ENCODE measurements around the gene ACMSD. TPM values are rescaled to one million over a fixed set of nuclear protein-coding genes. Genes with fewer than 3 reads are reported as not detected.

Gene ACMSD
- total and polyA plus RNA-seq, 10 of the 15 experiments (the other 5 are each of a cell fraction or from before 2014, with no cell fraction given), result 0.08 TPM; not detected in 9

- TF ChIP-seq E2F8 (IDR thresholded peaks at IDR 0.05; ENCODE audit: low read depth, partially characterized antibody), result no peak
- TF ChIP-seq MYC (IDR thresholded peaks at IDR 0.05; ENCODE audit: insufficient read depth, insufficient read length, insufficient replicate concordance, low read length, severe bottlenecking), result no peak
These were observed 46.0 kb downstream of the ACMSD start (continued) for GRCh38 chr2:134884435-134884834.

- intact Hi-C loops (cut with micrococcal nuclease; ENCODE audit: unreplicated experiment) (no loop called here), in situ Hi-C loops (cut with MboI) (no loop called here)
- Histone ChIP-seq H4K20me1 (ENCODE audit: control insufficient read depth, insufficient read depth) (no peaks in the 10 kb centered on the region), H3K79me2 (ENCODE audit: control insufficient read depth, insufficient read depth, low read length) (no peaks in the 10 kb centered on the region), H3K36me3 (ENCODE audit: control insufficient read depth in 2 of 2, insufficient read depth in 2 of 2, low read length in 1 of 2) (no peaks in the 10 kb centered on the region), H3K4me3 (no peak overlapping the region), H3K4me1 (ENCODE audit: control insufficient read depth, insufficient read depth, low read length) (no peaks in the 10 kb centered on the region), H3K9ac (ENCODE audit: control insufficient read depth, insufficient read depth, low read length) (no peak overlapping the region), H3K9me3 (replicated peaks; ENCODE audit: control insufficient read depth, insufficient read depth, low read length) (no peaks in the 10 kb centered on the region), H3K27ac (ENCODE audit: control insufficient read depth, insufficient read depth) (no peak overlapping the region), H3K27me3 (replicated peaks in 1 of 2; ENCODE audit: control insufficient read depth in 2 of 2, insufficient read depth in 2 of 2, low read length in 1 of 2) (no peaks in the 10 kb centered on the region), H3K4me2 (ENCODE audit: control insufficient read depth, insufficient read depth) (no peak overlapping the region), H2AFZ (ENCODE audit: control insufficient read depth, low read depth, low read length) (no peak overlapping the region)
- ATAC-seq (no peak), FAIRE-seq (no peak), DNase-seq (ENCODE audit: low read depth, low spot score) (no peak)
- ChIA-PET POLR2A (no interaction called here), CTCF (interaction anchor here (1.3 kb wide), 1 partner anchor 8 kb away, joined by 3 read pairs; no protein-coding TSS in a partner anchor), SMC1A (ENCODE audit: uncharacterized antibody, unreplicated experiment) (interaction anchor here (0.9 kb wide), 1 partner anchor 775 kb away, joined by 3 read pairs; no protein-coding TSS in a partner anchor), RAD21 (ENCODE audit: unreplicated experiment) (no interaction called here)
- no TSS peak for BruUV-seq (replicated peaks)
- 96% methylated on average over 1 of the region's 1 CpG for WGBS (ENCODE audit: insufficient coverage, insufficient replicate concordance, low lambda C conversion rate, missing lambda C conversion rate)
- TF ChIP-seq CBX5 (IDR thresholded peaks at IDR 0.05; ENCODE audit: low read depth), result no peak
- TF ChIP-seq IRF4 (IDR thresholded peaks at IDR 0.05; ENCODE audit: low read depth, low read length), result no peak
- TF ChIP-seq GATAD2B (conservative IDR thresholded peaks at IDR 0.05; ENCODE audit: low read depth), result no peak
- TF ChIP-seq GABPA (IDR thresholded peaks at IDR 0.05; ENCODE audit: low read depth), result no peak
- TF ChIP-seq, protein P1, sequence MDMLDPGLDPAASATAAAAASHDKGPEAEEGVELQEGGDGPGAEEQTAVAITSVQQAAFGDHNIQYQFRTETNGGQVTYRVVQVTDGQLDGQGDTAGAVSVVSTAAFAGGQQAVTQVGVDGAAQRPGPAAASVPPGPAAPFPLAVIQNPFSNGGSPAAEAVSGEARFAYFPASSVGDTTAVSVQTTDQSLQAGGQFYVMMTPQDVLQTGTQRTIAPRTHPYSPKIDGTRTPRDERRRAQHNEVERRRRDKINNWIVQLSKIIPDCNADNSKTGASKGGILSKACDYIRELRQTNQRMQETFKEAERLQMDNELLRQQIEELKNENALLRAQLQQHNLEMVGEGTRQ (IDR thresholded peaks at IDR 0.05; ENCODE audit: borderline replicate concordance, low read depth, low read length), result no peak
- TF ChIP-seq TAF1 (IDR thresholded peaks at IDR 0.05; ENCODE audit: borderline replicate concordance, low read depth, low read length), result no peak
- no peak for TF ChIP-seq TCF3 (IDR thresholded peaks at IDR 0.05; ENCODE audit: borderline replicate concordance, insufficient read depth, low read depth, low read length)
- no peak for TF ChIP-seq ZBTB11 (CRISPR knock-in tag; IDR thresholded peaks at IDR 0.05)
- no peak for TF ChIP-seq RELA (IDR thresholded peaks at IDR 0.05; ENCODE audit: borderline replicate concordance, partially characterized antibody)
- TF ChIP-seq POU2F2 (IDR thresholded peaks at IDR 0.05; ENCODE audit: borderline replicate concordance, low read depth, low read length), result no peak
- no peak for TF ChIP-seq CHD1 (IDR thresholded peaks at IDR 0.05; ENCODE audit: low read depth, low read length)
- no peak for TF ChIP-seq HDAC2 (IDR thresholded peaks at IDR 0.05)
- TF ChIP-seq EED (IDR thresholded peaks at IDR 0.05; ENCODE audit: low read depth), result no peak
- TF ChIP-seq NFIC (IDR thresholded peaks at IDR 0.05; ENCODE audit: low read depth, low read length), result no peak
These were observed 54.0 kb downstream of the ACMSD start for GRCh38 chr2:134892282-134893035.

Data from GM12878 (cell line).